ENCODE data around the gene ANKRD39. TPM values are rescaled to one million over a fixed set of nuclear protein-coding genes. Genes with fewer than 3 reads are reported as not detected.

The ANKRD39 gene
- total RNA-seq, 1 donor from 2014 or later: 4.4 TPM

DNA sequence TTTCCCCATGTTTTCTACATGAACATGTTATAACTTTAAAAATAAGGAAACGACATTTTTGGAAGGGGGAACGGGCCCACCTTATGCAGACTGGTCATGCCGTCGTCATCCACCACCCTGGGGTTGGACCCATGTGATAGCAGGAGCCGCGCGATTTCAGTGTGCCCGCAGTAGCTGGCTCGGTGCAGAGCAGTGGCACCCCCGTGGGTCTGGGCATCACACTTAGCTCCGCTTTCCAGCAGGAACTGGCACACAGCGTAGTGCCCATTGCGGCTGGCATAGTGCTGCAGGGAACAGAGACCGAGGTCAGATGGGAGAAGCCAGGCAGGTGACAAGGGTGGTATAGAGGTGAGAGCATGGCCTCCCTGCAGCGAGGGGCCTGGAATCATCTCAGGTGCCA is 4.5 kb downstream of the ANKRD39 start:
- no peak for DNase-seq

DNA sequence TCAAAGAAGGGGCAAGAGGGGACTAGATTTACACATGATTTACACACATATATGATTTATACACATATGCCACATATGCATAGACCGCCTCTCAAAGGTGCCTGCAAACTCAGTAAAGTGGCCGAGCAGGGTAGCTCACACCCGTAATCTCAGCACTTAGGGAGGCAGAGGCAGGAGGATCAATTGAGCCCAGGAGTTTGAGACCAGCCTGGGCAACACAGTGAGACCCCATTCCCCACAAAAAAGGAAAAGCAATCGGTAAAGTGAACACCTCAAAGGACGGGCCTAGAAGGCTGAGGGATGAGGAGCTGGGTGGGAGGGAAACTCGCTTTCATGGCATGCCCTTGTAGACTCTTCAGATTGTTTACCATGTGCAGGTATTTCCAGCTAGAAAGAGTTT is 5.1 kb downstream of the ANKRD39 start:
- DNase-seq: no peak

DNA sequence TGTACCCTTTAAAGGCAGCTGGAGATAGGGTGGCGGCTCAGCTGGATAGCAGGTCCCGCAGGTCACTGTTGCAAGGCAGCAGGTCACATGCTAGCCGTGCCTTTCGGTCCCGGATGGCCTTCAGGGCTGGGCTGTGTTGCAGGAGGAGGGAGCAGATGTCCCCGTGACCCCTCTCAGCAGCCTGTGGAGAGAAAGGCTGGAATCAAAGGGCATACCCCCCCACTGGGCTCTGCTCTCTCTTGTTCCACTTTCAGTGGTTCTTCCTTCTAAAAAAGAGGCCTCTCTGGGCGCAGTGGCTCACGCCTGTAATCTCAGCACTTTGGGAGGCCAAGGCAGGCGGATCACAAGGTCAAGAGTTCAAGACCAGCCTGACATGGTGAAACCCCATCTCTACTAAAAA is 9.6 kb downstream of the ANKRD39 start:
- DNase-seq: no peak

DNA sequence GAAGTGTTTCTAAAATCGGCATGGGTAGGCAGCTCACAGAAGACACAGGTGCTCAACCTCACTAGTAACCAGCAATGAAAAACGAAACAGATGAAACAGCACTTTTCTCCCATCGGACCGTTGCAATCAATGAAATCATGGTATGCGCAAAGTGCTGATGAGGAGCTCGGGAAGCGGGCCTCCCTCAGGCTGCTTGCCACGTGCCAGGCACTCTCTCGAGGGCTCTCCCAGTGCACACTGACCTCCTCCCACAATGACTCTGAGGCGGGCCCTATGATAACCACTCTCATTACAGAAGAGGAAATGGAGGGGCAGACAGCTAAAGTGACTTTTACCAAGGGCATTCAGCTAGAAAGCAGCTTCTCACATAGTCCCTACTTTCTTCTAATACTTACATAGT is 10.2 kb downstream of the ANKRD39 start:
- no peak for DNase-seq

DNA sequence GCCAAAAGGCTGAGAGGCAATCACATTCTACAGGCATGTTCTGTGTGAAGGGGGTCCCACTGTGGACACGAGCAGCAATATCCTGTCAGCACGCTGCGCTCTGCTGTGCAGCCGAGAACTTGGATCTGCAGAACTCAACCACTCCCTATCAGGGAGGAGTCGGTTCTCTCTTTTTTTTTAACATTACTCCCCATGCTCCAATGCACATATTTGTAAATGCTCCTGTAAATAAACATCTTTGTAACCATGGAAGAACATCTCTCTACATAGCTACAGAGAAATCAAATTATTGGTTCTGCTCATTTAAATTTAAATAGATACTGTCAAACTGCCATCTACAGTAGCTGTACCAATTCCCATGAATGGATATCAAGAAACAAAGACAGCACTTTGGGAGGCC is 11.0 kb downstream of the ANKRD39 start:
- DNase-seq: no peak

DNA sequence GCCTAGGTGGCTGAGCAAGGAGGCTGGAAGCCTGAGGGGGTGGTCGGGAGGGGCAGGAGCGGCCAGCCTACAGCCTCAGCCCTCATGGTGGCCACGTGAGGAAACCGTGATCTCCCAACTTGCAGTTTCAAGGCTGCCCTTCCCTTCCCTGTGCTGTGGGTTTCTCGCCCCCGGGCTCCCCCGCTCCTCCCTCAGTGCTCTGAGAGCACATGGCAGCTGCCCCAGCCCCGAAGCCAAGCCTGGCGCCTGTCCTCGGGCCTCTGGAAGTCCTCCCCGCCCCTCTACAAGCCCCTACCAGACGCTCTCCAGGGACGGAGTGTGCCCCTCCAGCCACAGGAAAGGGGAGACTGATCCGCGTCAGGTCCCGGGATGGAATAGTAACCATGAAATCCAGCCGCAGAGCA is 13.4 kb downstream of the ANKRD39 start:
- no peak for DNase-seq

DNA sequence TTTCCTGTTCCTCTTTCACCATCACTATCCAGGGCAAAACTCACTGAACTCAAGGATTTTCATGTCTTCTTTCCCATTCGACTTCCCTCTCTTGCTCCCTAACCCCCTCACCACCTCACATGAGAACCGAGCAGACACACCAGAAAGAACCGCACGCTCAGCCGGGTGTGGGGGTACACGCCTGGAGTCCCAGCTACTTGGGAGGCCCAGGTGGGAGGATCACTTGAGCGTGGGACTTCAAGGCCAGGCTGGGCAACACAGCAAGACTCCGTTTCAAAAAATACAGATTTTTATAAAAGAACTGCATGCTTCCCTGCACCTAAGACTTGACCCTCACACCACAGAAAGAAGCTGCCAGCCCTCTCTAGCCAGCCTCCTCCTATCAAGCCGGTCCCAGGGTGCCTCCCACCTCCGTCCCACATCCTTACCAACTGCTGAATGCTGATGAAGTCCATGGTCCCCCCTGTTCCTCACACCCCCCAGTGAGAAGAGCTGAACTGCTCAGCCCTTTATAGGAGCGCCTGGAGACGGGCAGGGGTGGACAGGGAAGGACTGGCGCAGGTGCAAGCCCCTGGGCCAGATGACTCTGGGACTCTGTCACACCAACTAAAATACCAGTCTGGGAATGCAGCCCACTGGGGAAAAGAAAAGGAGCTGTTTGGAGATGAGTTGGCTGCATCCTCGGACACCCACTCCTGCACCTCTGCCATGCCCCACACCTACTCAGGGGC is 14.1 kb downstream of the ANKRD39 start, which contains the start of gene ANKRD23:
ANKRD23 (minus strand) TSS at position 484 of the 731 bp plus-strand sequence; CDS start at position 455, 29 bp downstream.
- no peak for DNase-seq

DNA sequence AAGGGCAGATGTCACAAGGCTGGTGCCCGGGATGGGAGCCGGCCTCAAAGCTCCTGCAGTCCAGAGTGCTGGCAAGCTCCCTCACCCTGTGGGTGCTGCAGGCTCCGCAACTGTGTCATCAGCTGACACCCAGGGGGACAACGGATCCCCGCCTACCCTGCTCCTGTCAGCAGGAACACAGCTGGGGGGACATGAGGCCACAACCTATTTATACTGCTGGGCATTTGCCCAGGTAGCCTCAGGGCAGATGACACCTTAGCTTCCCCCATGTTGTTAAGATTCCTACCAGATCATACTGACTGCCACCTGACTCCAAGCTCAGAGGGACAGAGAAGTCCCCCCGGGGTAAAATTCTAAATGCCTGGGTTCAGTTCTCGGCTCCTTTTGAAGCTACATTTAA is 15.2 kb downstream of the ANKRD39 start:
- no peak for DNase-seq

DNA sequence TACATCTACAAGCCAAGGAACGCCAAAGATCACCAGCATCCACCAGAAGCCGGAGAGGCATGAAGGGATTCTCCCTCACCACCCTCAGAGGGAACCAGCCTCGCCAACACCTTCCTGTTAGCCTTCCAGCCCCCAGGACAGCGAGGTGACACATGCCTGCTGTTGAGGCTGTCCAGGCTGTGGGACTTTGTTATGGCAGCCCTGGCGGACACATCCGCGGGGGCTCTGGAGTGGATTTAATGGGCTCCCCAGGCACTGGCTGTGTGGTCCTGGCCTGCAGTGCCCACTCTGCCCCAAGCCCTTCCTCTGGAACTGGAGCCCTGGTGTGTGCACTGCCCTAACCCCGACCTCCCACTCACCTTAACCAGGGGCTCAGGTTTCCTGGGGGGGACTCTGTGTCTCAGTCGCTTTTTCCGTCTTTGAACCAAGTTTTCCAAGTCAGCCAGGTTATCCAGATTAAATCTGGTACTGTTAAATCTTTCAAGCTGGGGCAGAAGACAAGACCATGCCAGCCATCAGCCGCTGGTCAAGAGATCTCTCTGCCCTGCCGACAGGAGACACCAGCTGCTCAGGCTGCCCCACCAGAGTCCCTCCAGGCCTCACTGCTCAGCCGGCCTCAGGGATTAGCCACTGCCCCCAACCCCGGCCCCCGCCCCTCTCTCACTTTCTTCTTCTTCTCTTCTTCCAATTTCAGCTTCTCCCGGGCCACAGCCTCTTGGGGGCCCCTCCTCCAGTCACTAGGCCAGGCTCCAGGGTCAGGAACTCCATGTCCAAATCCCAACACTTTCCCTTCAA is 15.9 kb downstream of the ANKRD39 start:
- no peak for DNase-seq

DNA sequence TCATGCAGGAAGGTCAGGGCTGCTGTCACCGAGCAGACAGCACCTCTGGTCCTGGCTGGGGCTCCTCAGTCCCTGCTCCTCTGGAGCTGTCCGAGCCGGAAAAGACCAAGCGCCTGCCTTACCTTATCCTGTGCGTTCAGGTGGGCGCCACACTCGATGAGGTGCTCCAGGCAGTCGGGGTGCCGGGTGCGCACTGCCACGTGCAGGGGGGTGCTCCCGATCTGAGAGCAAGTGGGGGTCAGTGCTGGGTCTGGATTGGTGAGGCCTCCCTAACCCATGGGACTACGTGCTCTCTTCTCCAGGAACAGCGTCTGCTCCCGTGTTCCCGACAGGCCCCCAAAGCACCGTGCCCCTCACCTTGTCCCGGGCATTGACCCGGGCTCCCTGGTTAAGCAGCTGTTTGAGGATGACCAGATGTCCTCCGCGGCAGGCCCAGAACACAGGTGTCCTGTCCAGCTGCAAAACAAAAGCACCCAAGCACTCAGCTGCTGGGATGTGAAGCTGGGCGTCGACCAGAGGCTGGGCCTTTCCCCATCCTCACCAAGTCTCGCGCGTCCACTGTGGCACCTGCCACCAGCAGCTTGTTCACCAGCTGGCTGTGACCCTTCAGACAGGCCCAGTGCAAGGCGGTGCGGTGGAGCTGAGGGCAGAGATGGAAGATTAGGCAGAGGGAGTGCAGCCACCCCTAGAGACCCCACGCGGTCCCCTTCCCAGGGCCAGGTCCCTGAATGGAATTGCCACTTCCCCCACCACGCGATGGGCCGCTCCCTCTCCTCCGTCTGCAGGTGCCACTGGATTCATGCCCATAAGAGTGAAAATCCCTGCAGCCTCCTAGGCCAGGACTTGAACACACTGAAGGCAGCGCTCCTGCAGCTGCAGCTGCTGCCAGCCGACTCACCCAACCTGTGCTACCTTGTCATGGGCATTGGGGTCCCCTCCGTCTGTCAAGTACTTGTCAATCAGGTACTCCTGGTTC is 17.7 kb downstream of the ANKRD39 start:
- no peak for DNase-seq

DNA sequence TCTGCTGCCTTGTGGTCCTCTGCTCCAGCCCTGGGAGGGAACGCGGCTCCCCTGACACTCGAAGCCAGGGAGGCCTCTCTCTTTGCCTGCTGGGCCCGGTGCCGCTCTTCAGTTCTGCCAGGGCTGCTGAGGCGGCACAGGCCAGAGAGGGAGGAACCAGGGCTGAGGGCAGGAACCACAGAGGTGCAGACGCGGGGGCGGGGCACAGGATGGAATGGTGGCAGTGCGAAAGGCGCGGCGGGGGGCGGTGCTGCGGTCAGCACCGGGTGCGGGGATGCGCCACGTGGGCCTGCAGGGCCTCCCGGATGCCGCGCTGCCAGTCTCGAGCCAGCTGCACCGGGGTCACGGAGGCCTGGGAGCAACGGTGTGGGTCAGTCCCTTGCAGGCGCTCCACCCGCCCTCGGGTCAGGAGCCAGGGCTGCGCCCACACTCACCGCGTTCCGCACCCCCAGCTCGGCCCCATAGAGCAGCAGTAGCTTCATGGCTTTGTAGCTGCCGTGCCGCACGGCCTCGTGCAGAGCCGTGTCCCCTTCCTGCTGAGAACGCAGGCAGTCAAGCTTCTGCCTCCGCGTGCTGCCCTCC is 18.4 kb downstream of the ANKRD39 start:
- no peak for DNase-seq

DNA sequence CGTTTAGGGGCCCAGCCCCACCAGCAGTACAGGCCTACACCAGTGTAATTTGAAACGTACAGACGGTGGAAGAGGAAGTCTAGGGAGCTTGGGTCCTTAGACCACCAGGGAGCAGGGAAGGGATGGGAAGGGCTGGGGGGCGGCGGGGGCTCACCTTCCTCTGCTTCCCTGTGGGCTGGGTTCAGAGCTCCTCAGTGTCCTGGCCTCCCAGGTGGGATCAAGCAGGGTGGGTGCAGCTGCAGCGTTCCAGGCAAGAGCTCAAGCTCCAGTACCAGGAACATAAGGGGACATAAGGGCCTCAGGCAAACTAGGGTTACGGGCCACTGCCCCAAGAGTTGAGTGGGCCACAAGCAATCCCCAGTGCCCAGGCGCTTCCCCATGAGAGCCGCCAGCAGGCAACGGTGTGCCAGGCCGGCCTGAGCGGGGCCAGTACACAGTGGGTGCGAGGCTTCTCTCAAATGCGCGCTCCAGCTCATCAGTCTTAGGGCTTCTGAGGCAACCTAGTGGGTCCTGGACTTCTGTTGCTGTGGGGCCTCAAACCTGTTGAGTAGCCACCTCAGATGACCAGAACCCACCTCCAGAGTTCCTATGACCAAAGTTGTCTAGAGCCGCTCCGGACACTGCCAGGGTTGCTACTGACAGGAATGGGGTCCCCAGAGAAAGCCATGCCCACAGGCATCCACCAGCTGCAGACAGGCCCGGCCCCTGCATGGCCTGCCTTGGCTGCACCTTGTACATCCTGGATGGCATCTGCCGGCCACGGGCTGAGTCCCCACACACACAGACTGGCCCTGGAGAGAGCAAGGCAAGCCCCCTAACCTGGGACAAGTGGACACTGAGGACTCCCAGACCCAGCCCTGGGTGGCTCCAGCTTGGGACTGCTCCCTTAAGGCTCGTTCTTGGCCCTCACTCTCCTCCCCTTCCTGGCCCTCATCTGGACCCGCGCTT is 19.2 kb downstream of the ANKRD39 start:
- DNase-seq: no peak

DNA sequence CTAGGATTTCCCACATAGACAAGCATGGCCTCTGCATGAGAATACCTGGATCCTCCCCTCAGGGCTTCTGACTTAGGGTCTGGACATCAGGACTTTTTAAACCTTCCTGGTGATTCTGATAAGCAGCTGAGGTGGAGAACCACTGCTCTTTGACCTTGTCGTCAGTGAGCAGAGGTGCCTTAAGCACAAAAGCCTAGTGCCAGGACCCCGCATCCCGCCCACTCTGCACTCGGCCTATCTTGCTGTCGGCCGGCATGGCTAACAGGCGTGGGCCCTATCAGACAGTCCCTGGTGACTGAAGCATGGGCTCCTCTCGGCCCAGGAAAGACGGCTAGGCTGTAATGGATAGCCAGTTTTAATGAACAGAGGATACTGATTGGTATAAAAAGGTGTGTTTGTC is 20.2 kb downstream of the ANKRD39 start:
- no peak for DNase-seq

DNA sequence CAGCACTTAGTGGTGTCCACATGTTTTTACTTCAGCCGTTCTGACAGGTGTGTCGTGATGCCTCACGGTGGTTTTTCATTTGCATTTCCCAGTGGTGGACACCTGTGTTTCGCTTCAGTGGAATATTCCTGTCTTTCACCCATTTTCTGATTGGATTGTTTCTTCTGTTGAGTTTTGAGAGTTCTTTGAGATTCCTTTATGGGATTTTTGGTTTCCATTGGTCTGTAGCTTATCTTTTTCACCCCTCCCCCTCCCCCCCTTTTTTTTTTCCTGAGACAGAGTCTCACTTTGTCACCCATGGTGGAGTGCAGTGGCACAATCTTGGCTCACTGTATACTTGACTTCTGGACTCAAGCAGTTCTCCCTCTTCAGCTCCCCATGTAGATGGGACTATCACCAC is 22.0 kb downstream of the ANKRD39 start:
- no peak for DNase-seq

DNA sequence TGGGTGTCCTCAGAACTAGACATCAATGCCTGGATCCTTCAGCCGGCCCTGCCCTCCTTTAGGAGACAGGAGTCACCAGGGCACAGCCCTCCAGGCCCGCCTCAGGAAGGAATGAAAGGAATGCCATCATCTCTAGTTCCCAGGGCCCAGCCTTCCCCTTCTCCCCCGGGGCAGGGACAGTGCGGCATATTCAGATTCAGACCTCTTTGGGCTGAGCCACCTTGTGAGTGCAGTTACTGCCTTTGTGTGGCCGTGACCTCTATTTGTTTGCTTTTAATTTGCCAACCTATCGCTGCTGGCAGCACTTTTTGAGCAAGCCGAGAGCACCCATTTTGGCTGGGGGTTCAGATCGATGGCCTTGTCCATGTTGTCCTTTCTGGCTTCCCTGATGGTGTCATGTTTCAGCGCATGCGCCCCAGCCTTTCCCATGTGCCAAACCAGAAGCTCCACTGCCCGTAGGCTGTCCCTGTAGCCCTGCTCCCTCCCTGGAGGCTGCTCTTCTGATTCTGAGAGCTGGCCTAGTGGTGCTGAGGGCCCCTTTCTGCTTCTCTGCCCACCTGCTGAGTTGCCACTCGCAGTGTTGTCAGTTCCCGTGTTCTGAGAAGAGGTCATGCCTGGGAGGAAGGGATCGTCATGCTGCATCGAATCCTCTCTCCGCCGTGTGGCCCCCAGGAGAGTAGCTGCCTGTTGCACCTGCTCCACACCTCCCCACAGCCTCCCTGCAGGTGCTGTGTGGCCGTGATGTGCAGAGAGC is 24.9 kb downstream of the ANKRD39 start:
- no peak for DNase-seq

DNA sequence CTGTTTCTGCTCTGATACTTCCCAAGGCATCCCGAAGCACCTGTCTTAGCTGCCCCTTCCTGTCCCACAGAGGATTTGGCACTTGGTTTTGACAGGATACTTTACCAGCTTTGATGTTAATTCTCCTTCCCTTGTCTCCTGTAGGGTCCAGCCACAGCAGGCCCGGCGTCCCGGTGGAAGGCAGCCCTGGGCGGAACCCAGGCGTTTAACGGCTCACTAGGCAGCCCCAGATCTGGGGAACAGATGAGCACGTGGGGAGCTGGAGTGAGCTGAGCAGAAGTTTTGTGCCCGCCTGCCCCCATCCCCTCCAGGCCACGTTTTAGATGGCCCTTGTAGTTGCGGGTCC is 25.4 kb downstream of the ANKRD39 start:
- DNase-seq: no peak

DNA sequence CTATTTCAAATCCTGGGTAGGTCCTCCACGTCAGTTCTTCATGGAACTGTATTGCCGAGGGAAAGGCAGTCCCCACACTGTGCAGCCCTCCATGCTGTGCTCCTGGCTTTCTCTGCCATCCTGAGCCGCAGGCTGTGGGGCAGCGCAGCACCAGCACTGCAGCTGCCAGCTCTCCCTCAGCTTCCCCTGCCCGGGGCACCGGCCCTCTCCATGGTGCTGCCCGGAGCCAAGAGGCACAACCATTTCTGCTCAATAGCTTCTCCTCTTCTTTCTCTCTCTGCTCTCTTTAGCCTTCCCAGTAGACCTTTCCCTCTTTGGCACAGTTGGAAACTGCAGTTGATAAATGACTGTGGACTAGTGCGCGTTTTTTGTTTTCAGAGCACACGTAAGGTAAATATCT is 26.1 kb downstream of the ANKRD39 start:
- DNase-seq: no peak

DNA sequence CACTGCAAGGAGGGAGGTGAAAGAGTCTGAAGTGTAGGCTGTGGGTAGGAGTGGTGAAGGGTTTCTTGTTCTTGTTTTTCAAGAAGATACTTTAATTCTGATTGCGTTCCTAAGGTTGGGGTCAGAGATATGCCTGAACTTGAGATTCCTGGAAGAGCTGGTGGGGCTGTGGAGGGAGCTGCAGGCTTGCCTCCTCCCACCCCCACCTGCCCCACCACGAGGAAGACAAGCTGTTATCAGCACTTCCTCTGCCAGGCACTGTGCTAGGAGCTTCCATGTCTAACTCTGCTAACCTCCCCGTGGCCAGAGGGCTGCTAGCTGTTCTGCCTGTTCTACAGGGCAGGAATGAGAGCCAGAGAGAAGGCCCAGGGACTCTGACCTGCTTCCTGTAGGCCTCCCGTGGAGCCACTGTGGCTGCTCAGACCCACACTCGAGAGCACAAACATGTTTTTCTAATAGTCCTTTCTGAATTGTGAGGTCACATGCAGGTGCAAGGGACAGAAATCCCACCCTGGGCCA is 27.7 kb downstream of the ANKRD39 start:
- DNase-seq: no peak

DNA sequence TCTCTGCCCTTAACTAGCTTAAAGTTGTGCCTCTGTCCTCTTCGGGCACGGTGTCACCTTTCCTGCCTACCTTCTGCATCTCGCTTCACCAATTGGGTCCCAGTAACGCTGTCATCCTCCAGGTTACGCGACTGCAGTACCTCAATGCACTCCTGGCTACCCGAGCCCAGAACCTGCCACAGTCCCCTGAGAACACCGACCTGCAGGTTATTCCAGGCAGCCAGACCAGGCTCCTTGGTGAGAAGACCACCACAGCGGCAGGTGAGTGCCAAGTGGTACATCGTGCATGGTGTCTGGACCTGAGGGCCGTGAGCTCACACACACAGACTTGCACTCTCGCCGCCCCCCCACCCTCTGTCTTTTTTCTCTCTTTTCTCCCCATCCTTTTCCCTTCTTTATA is 28.9 kb downstream of the ANKRD39 start:
- DNase-seq: no peak

DNA sequence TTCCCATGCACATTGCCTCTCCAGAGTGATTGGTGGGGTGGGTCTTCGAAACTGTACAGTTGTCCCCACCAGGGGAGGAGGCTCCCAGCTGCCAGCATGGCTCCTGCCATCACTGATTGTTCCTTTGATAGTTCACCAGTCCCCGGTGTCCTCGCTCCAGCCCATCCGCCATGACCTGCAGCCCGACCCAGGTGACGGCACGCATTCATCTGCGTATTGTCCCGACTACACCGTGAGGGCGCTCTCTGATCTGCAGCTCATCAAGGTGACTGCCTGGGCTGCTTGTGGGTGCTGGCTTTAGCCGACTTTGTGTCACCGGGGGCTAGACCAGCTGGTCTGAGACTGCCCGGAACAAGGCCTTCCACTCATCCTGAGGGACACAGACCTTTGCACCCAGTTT is 29.4 kb downstream of the ANKRD39 start:
- DNase-seq: no peak

All from skin of body (tissue), 2 donors.